Activated CD4-positive, alpha-beta T cell treated with anti-CD3 and anti-CD28 coated beads, Interleukin-2, amount 10 ng/mL, durations not matched to agents 24 days and 14 days (primary cell): ENCODE data around the gene TRPV6. TPM values are rescaled to one million over a fixed set of nuclear protein-coding genes. Genes with fewer than 3 reads are reported as not detected.

Experiments used
- DNase-seq: peaks from one replicate; pipeline ENCODE4 v3.0.0; 2022
- H3K27ac Mint-ChIP-seq: one replicate; pipeline ENCODE4 v1.8.0; 2022; ENCODE audit warnings: mild to moderate bottlenecking, mixed read lengths
- H3K27me3 Mint-ChIP-seq: one replicate; pipeline ENCODE4 v1.8.0; 2022; ENCODE audit warnings: mixed read lengths
- H3K36me3 Mint-ChIP-seq: one replicate; pipeline ENCODE4 v1.8.0; 2022; ENCODE audit warnings: low read depth, mild to moderate bottlenecking, mixed read lengths
- H3K4me1 Mint-ChIP-seq: one replicate; pipeline ENCODE4 v1.8.0; 2021; ENCODE audit warnings: mixed read lengths
- H3K4me3 Mint-ChIP-seq: one replicate; pipeline ENCODE4 v1.8.0; 2022; ENCODE audit warnings: mild to moderate bottlenecking, moderate library complexity, mixed read lengths
- H3K9me3 Mint-ChIP-seq: one replicate; pipeline ENCODE4 v1.8.0; 2021; ENCODE audit warnings: mixed read lengths
- intact Hi-C: fragments of 100-400 bp; cut with micrococcal nuclease; formaldehyde crosslinking; loops from one replicate; pipeline ENCODE4 v1.15.1; 2023
- total RNA-seq: library from RNA; stranded (reverse); gene quantifications from 2 replicates; pipeline ENCODE4 v1.2.3, GENCODE V29; 2022

The TRPV6 gene
- total RNA-seq, 1 donor from 2014 or later, result not detected

DNA sequence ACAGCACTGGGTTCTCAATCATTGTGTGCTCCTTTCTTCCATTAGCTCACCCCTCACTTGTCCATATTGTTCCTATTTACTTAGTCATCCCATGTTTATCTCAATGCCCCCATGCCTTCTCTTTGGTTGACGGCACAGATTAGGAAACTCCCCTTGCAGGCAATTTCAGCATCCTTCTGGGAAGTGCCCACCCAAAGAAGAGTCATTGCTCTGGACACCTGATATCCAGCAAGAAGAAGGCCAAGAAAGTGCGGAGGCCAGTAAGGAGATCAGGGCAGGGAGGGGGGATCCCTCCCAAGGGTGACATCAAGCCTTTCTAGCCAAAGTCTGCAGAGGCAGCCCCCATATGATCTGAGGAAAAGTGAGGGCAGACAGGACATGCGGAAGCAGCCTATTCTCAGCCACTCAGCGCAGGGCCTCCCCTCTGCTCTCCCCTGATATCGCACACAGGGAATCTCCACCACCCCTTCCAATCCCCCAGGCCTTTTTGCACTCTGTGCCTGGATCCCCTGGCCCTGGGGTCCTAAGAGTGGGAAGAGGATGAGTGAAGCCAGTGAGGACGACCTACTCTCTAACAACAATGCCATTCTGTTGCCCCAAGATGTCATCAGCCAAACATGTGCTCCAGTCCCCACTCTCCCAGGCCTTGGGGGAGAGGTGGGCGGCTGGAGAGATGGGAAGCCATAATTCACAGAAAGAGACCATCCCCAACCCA, 1.8 kb downstream of the TRPV6 start:
- DNase-seq, result no peak
- H3K27me3 Mint-ChIP-seq, result peaks cover 9% of the 10 kb centered on the region
- no peaks in the 10 kb centered on the region for H3K9me3 Mint-ChIP-seq
- intact Hi-C loops, result no loop called here
- H3K36me3 Mint-ChIP-seq, result no peaks in the 10 kb centered on the region
- H3K4me3 Mint-ChIP-seq, result no peak overlapping the region
- no peaks in the 10 kb centered on the region for H3K4me1 Mint-ChIP-seq
- no peak overlapping the region for H3K27ac Mint-ChIP-seq

DNA sequence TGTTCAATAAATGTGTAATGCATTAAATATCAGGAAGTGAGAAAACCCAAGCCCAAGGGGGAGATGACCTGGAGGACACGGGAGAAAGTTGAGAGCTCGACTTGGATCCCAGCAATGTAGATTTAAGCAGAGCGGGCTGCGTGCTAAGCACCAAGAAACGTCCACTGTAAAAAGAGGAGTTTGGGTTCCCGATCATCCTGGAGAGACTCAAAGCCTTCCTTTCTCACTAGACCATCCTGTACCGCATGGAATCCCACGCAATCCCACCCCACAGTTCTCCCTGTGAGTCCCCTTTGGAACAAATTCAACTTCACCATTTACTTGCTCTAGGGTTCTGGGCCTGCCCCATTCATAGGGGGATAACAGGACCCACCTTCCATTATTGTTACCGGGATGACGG, 2.4 kb downstream of the TRPV6 start:
- Mint-ChIP-seq H3K27ac (no peak overlapping the region), H3K4me3 (no peak overlapping the region), H3K27me3 (peaks cover 9% of the 10 kb centered on the region), H3K4me1 (no peaks in the 10 kb centered on the region), H3K9me3 (no peaks in the 10 kb centered on the region), H3K36me3 (no peaks in the 10 kb centered on the region)
- intact Hi-C loops, result no loop called here
- no peak for DNase-seq

DNA sequence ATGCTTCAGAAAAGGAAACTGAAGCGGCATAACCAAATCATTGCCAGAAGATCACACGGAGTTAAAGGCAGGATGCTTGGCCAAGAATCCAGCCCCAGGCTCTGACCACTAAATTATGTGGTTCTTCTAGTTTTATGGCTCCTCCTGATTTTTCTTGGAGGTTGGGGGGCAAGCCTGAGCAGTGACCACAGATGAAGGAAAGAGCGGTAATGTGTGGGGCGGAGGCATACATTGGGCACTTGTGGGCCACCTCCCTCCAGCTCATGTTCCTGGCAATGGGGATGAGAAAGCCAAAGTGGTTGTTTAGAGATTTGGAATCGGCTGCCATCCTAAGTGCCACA, 3.2 kb downstream of the TRPV6 start:
- no peak overlapping the region for H3K27ac Mint-ChIP-seq
- intact Hi-C loops, result no loop called here
- H3K27me3 Mint-ChIP-seq, result peaks cover 9% of the 10 kb centered on the region
- H3K4me3 Mint-ChIP-seq, result no peak overlapping the region
- H3K4me1 Mint-ChIP-seq, result no peaks in the 10 kb centered on the region
- no peaks in the 10 kb centered on the region for H3K36me3 Mint-ChIP-seq
- no peak for DNase-seq
- H3K9me3 Mint-ChIP-seq, result no peaks in the 10 kb centered on the region

DNA sequence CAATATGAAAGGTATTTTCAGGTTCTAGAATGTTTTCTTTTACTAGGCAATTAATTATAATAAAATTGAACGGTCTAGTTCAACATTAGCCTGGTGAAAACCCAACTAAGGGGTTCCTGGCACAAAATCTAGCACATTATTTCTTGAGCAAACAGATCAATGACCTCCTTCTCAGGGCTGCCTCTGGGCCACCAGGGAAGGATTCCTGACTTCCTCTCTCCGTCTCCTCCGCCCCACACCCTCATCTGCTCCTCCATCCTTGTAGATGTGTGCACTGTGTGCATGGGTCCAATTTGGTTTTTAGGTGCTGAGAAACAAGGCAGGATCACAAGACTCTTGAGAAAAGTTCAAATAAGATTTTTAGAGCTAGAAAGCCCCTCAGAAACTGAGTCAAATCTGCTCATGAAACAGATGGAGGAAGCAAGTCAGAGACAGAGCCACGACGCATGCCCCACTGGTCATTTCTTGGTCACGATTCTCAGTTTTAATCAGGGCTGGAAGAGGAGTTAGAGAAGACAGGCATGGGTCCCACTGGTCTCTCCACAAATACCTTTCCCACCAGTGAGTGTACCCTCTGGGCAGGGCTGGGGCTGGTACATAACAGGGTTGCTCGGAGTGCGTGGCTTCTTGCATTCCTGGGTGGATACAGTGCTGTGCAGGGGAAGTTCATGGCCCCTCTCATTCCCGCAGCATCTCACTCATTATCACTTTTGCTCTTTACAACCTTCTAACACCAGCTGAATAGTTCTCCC, 3.8 kb downstream of the TRPV6 start:
- H3K4me1 Mint-ChIP-seq, result no peaks in the 10 kb centered on the region
- intact Hi-C loops, result loop anchor here (2.0 kb wide), 1 partner anchor 121 kb away; no protein-coding TSS in a partner anchor
- H3K27ac Mint-ChIP-seq, result no peak overlapping the region
- H3K27me3 Mint-ChIP-seq, result peaks cover 9% of the 10 kb centered on the region
- no peak for DNase-seq
- no peaks in the 10 kb centered on the region for H3K9me3 Mint-ChIP-seq
- no peaks in the 10 kb centered on the region for H3K36me3 Mint-ChIP-seq
- no peak overlapping the region for H3K4me3 Mint-ChIP-seq

DNA sequence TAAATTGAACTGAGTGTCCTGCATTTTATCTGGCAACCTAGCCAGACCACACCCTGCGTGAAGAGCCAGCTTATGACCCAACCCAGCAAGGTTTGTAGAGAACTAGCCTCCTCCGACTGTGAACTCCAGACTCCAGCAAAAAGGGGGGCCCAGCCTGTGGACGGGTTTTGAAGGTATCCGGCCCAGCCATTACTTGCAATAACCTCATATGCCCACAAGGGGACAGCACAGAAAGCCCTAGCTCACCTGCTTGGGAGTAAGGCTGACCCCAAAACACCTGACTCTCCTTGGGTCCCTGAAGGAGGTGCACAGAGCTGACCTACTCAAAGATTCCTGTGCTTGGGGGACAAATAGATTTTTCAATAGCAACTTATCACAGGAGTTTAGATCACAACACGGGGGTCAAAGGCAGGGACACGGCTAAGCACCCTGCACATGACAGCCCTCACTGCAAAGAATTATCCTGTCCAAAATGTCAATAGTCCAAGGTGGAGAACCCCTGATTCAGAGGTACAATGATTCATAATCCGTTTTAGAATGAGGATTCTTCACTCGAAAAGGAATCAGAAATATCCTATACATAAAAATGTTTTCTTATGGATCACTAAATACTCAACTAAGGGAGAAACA, 4.6 kb downstream of the TRPV6 start:
- peak; percentile 85 for DNase-seq
- H3K4me1 Mint-ChIP-seq, result no peaks in the 10 kb centered on the region
- H3K36me3 Mint-ChIP-seq, result no peaks in the 10 kb centered on the region
- no peaks in the 10 kb centered on the region for H3K9me3 Mint-ChIP-seq
- no peak overlapping the region for H3K4me3 Mint-ChIP-seq
- H3K27me3 Mint-ChIP-seq, result peaks cover 9% of the 10 kb centered on the region
- no peak overlapping the region for H3K27ac Mint-ChIP-seq
- intact Hi-C loops, result loop anchor here (2.0 kb wide), 1 partner anchor 122 kb away; no protein-coding TSS in a partner anchor

DNA sequence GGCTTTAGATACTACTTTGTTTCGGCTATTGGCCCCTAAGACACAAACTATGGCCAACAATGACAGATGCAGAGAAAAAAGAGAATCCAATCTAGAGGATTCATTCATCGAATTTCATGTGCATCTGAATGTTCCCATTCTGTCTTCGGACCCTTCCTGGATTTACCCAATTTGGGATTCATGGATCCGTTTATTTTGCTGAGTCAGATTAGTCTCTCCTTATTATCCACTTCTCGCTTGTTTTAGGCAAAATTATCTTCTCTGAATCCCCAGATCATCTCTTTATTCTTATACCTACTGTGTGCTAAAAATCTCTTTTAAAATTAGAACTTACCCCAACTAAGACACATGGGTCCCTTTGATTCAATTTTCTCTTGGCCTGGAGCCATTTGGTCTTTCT, 6.5 kb downstream of the TRPV6 start:
- Mint-ChIP-seq H3K4me1 (no peaks in the 10 kb centered on the region), H3K9me3 (no peaks in the 10 kb centered on the region), H3K27ac (no peak overlapping the region), H3K4me3 (no peak overlapping the region), H3K27me3 (peaks cover 9% of the 10 kb centered on the region), H3K36me3 (no peaks in the 10 kb centered on the region)
- intact Hi-C loops, result no loop called here
- no peak for DNase-seq

DNA sequence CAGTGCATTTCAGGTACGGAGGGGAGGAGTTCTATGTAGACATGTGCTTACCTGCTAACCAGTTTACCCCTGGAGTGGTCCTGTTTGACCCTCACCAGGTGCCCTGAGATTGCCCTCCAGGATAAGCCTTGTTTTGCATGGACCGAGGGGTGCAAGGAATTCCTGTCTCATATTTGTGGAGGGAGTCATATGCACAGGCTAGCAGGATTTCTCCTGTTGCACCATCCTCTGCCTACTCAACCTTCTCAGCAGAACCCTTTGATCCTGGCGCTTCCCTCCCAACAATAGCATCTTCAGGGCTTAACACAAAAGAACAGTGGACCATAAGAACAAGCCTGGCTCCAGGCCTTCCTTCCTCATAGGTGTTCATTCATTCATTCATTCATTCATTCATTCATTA, 7.2 kb downstream of the TRPV6 start:
- no peaks in the 10 kb centered on the region for H3K9me3 Mint-ChIP-seq
- no peaks in the 10 kb centered on the region for H3K36me3 Mint-ChIP-seq
- no peak for DNase-seq
- no peak overlapping the region for H3K27ac Mint-ChIP-seq
- peaks cover 9% of the 10 kb centered on the region for H3K27me3 Mint-ChIP-seq
- no peak overlapping the region for H3K4me3 Mint-ChIP-seq
- intact Hi-C loops, result no loop called here
- H3K4me1 Mint-ChIP-seq, result no peaks in the 10 kb centered on the region

DNA sequence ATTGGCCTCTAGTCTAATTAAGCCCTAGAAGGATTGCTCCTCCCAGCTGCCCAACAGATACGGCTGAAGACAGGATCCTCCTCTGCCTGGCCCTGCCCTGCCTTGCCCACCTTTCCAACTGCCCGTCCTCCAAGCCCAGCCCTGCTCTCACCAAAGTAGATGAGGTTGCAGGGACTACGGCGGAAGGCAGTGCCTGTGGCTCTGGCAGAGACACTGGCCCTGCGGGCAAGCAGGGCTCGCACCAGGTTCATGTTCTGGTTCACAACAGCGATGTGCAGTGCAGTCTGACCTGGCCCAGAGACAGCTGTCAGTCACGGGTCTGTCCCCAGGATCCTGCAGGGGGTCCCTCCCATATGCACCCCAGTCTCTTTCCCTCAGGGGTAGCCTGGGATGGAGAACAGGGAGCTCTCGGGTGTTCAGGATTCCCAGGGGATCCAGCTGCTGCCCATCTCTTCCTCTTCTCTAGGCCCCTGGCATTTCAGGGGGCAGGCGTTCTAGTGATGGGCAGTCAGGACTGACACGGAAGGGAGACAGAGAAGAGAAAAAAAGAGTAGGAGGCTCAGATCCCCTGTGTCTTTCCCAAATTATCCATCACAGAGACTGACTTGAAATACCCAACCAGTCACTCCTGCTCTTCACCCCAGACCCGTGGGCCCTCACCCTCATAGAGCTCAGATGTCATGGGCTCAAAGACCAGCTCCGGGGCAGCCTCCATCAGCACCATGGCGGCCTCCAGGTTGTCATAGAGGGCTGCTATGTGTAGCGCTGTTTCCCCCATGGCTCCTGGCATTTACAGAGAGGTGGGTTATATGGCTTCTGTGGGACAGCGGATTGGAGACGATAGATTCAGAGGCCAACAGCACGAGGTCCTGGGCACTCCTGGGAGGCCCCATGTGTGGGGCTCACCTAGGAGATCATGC, 8.3 kb downstream of the TRPV6 start:
- Mint-ChIP-seq H3K9me3 (no peaks in the 10 kb centered on the region), H3K27ac (no peak overlapping the region), H3K4me1 (no peaks in the 10 kb centered on the region), H3K4me3 (no peak overlapping the region), H3K36me3 (no peaks in the 10 kb centered on the region), H3K27me3 (peaks cover 9% of the 10 kb centered on the region)
- intact Hi-C loops, result no loop called here
- no peak for DNase-seq

DNA sequence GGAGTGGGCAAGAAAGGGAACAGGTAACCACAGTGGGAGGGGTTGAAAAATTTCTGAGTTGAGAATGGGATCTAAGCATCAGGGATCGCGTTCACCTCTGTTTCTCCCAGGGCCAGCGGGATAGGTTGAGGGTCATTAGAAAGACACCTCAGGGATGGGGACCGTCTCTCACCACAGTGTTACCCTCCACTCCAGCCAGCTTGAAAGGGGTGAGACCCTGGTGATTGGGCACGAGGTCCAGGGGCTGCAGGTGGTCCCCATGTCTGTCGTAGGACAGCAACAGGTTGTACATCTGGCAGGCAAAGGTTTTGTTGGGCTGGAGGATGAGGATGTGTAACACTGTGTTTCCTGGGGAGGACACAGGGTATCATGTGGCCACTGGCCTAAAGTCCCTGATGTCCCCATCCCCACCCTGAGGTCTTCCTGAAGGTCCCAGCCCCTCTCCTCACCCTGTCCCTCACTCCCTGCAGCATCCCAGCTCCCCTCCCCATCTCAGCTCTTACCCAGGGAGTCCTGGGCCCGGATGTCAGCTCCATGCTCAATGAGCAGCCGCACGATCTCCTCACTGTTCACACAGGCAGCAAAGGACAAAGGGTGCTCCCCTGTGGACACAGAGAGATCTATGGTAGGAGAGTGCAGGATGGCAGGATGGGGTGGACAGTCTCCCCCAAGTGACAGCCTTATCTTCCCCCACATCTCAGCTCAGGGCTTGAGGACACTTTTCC, 9.1 kb downstream of the TRPV6 start:
- Mint-ChIP-seq H3K9me3 (no peaks in the 10 kb centered on the region), H3K27ac (no peak overlapping the region), H3K36me3 (no peaks in the 10 kb centered on the region), H3K27me3 (peaks cover 9% of the 10 kb centered on the region), H3K4me3 (no peak overlapping the region), H3K4me1 (no peaks in the 10 kb centered on the region)
- no peak for DNase-seq
- intact Hi-C loops, result no loop called here

DNA sequence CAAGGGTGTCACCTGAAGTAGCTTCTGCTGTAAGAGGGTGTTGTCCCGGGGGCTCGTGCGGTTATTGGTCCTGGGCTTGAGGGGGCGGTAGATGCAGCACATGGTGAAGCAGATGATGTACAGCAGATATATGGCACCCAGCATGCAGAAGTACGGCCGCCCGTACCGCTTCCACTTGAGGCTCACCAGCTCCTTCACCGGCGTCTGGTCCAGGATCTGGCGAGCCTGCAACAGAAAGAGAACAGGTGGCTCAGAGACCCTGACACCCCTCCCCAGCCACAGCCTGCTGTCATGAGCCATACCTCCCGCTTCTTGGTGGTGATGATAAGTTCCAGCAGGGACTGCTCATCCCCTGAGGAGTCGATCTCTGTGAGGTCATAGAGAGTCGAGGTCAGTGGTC, 10.1 kb downstream of the TRPV6 start:
- Mint-ChIP-seq H3K9me3 (no peaks in the 10 kb centered on the region), H3K4me1 (no peaks in the 10 kb centered on the region), H3K4me3 (no peak overlapping the region), H3K27ac (no peak overlapping the region), H3K27me3 (peaks cover 9% of the 10 kb centered on the region), H3K36me3 (no peaks in the 10 kb centered on the region)
- intact Hi-C loops, result no loop called here
- no peak for DNase-seq

DNA sequence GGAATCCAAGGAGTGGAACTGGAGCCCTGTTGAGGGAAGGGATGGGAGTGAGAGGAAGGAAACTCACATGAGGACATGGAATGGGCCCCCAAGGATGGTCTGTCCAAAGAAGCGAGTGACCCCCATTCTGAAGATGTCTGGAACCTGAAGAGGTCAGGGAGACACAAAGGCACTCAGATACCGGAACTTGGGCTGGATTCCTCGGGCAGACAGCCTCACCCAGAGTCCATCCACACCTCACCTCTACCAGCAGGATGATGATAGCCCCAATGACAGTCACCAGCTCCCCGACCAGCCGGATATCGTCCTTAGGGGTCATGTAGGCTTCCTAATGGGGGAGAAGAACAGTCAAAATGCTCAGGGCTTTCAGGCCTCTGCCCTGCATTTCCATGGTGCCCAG, 10.7 kb downstream of the TRPV6 start:
- Mint-ChIP-seq H3K9me3 (no peaks in the 10 kb centered on the region), H3K36me3 (no peaks in the 10 kb centered on the region), H3K4me3 (no peak overlapping the region), H3K27ac (no peak overlapping the region), H3K27me3 (peaks cover 4% of the 10 kb centered on the region), H3K4me1 (no peaks in the 10 kb centered on the region)
- intact Hi-C loops, result no loop called here
- no peak for DNase-seq

DNA sequence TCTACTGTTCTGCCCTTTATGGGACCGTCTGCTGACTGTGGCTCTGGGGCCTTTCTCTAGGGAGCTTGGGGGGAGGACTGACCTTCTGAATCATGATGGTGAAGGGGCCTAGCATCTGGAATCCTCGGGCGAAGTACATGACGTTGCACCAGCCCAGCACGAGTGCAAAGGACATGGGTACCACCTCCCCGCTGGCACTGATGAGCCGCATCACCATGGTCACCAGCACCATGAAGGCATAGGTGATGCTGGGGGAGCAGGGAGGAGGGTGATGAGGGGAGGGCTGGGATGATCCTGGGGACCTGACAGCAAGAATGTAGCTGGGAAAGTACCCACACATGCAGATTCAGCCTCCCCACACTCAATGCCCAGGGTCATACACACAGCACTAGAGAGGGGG, 11.1 kb downstream of the TRPV6 start:
- Mint-ChIP-seq H3K27me3 (peaks cover under 1% of the 10 kb centered on the region), H3K4me1 (no peaks in the 10 kb centered on the region), H3K27ac (no peak overlapping the region), H3K4me3 (no peak overlapping the region), H3K9me3 (no peaks in the 10 kb centered on the region), H3K36me3 (no peaks in the 10 kb centered on the region)
- intact Hi-C loops, result no loop called here
- DNase-seq, result no peak

DNA sequence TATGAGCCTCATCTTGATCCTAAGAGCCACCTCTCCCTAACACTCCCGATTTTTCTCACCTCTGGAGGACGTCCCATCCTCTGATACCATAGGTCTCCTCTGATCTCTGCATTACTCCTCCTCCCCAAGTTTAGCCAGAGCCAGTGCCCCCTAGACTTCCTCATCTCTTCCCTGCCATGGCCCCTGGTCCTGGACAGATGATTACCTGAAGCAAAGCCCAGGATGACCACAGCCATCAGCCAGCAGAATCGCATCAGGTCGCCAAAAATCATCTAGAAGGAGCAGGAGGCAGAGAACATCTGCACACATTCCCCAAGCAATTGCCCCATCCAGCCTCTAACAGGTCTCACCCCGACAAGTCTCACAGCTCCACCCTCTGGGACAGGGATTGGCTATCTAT, 11.7 kb downstream of the TRPV6 start:
- no peaks in the 10 kb centered on the region for H3K36me3 Mint-ChIP-seq
- H3K4me3 Mint-ChIP-seq, result no peak overlapping the region
- no peaks in the 10 kb centered on the region for H3K27me3 Mint-ChIP-seq
- intact Hi-C loops, result no loop called here
- no peak overlapping the region for H3K27ac Mint-ChIP-seq
- no peaks in the 10 kb centered on the region for H3K9me3 Mint-ChIP-seq
- no peaks in the 10 kb centered on the region for H3K4me1 Mint-ChIP-seq
- DNase-seq, result no peak
